Stimulated activated CD4-positive, alpha-beta T cell treated with anti-CD3 and anti-CD28 coated beads, TNF-alpha, amount 100 ng/mL, for 1 hour (primary cell): ENCODE results near the gene ADAP1.
A peak's percentile ranks its signal among the peaks of the same experiment; 100 is the strongest.

ENCODE experiments used
- DNase-seq, 3 donors: peaks; one replicate each; pipeline ENCODE4 v3.0.0-alpha.2; 2020; ENCODE audit warnings: low read depth in 3 of 3, low spot score in 1 of 3

ADAP1 gene

GRCh38 chr7:910441-910861, 44.0 kb downstream of the ADAP1 start:
- DNase-seq, result no peak

- DNase-seq, result no peak
Measured at GRCh38 chr7:909358-910329, 44.8 kb downstream of the ADAP1 start.

GRCh38 chr7:908591-909357, 45.7 kb downstream of the ADAP1 start:
- DNase-seq, result peak in 2 of 3 donors; percentile 34 to 55

- DNase-seq, result no peak
Measured at GRCh38 chr7:908159-908581, 46.3 kb downstream of the ADAP1 start.

DNA sequence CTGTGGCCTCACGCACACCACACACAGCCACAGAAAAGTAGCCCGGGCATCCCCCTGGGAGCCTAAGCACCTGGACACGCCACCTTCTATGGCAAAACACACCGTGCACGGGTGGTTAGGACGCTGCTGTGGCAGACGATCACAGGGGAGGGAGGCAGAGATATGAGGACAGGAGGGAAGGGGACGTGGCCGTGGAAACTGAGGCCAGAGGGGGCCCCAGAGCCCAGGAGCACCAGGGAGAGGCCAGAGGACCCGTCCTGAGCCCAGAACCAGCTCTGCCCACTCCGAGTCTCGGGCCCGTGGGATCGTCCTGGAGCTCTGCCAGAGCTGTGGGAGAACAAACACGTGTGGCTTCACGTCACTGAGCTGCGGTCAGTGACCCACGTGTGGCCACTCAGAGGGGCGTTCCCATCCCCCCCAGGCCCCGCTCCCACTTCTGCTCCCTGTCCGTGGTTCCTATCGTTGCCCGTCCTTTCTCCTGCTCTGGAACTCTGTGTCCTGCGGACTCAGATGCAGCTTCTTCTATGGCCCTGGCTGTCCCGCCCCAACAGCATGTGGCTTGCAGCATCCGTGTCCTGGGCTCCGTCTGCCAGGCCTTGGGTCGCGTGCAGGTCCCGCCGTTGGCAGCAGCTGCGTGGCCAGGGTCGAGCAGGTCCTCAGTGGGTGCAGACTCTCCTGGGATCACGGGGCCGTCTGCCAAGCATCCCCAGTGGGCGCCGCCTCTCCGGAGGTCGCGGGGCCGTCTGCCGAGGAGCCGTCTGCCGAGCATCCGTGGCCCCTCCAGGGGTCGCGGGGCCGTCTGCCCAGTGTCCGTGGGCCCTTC, 47.1 kb downstream of the ADAP1 start:
- no peak for DNase-seq

- DNase-seq, result no peak
Measured at GRCh38 chr7:906776-907157, 47.7 kb downstream of the ADAP1 start.

GRCh38 chr7:904847-905246, 49.6 kb downstream of the ADAP1 start:
- no peak for DNase-seq

DNA sequence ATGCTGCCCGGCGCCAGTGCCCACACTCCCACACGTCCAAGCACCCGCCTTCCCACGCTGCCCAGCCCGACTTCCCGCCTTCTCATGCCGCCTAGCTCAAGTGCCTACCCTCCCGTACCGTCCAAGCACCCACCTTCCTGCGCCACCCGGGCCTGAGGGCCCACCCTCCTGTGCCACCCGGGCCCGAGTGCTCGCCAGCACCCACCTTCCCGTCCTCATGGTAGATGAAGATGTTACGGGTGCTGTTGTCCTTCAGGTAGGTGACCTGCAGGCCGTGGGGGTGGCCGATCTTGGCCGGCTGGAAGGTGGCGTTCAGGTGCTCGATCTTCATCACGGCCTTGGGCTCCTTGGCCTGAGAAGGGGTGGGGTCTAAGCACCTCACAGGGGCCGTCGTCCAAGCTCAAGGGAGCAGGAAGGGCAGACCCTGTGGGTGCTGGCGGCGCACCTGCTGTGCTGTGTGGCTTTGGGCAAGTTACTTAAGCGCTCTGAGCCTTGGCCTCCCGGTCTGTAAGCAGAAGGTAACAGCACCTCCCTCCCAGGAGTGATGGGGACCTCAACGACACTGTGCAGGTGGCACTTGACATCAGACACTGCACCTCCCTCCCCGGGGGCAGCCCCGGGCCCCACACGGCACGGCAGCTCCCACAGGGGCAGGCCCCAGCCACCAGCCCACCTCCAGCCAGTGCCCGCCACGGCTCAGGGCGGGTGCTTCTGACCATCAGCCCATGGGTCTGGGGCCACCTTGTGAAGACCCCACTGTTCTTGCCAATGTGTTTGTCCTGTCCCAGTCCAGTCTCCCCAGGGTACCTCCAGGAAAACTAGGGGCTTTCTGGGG, 50.3 kb downstream of the ADAP1 start:
- no peak for DNase-seq

- no peak for DNase-seq
Measured at GRCh38 chr7:902996-903395, 51.5 kb downstream of the ADAP1 start.

DNA sequence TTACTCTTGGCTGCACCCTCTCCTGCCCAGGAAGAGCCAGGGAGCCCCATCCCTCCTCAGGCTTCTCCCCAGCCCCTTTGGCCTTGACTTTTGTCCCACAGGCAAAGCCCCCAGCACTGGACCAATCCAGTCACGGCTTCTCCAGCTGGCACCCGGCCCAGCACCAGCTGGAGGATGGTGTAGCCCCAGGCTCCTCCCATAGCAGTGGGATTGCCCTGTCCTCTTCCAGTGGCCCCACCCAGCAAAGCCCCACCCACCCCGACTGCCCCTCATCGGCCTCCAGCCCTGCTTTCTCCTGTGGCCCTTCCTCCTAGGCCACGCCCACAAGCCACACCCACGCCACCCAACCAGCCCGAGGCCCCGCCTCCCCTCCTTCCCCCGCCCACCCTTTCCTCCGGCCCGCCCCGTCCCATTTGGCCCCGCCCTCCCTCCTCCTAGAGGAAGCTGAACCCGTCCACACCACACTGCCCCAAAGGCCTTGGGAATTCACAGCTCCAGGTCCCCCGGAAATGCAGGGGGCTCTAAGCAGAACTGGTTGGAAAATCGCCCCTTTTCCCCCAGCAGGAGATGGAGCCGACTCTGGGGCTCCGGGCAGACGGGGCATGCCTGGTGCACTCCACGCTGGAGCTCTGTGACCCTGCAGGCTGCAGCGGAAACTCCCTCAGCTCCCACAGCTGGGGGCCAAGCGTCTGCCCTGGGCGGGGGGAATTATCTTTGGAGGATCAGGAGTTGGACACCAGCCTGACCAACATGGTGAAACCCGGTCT, 52.9 kb downstream of the ADAP1 start:
- DNase-seq, result no peak

DNA sequence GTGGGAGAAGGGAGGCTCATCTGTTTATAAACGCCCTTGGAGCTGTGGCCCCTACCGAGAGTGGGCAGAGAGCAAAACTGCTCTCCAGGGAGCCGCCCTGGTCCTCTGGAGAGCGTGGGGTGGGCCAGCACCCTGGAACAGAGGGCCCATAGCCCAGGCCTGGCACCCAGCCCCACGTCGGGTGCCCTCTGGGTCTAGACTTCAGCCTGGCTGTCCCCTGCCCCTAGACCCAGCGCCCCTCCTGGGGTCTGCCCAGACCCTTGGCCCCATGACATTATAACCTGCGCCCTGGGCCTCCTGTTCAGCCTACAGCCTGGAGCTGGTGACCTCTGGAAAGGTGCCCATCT, 53.5 kb downstream of the ADAP1 start:
- DNase-seq, result no peak

- DNase-seq, result no peak
Measured at GRCh38 chr7:900331-901040, 54.0 kb downstream of the ADAP1 start.

- no peak for DNase-seq
Measured at GRCh38 chr7:899806-900205, 54.7 kb downstream of the ADAP1 start.

DNA sequence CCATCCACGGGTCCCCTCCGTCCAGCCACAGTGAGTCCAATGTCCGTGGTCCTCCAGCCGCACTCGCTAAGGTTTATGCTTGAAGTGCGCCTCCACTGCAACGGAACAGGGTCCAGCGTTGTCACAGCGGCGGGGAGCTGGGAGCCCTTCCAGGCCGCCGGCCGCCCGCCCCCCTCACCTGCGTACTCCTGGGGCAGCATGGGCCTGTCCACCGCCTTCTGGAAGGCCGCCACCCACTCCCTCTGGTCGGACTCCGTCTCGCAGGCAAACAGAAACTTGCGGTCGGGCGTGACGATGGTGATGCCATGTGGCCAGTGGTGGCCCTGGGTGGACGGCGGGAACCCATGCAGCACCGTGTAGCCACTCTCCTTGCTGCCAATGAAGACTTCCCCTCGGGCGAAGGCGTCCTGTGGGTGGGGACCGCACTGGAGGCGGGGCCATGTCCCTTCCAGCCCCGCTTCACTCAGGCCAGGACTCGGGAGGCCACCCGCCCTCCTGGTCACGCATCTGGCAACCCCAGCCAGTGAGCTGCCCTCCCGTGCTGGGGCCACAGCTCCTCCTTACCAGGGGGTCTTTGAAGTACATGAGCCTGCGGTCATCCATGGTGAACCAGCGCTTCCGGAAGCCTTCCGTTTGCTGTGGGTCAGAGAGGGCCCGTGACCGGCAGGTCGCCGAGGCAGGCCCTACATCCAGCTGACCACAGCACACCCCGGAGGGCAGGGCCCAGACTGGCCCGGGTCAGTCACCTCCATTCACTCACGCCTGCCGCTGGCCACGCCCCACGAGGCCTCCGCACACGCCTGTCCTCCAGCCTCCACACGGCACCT, 55.4 kb downstream of the ADAP1 start:
- DNase-seq, result no peak

GRCh38 chr7:898460-898854, 56.0 kb downstream of the ADAP1 start:
- no peak for DNase-seq

DNA sequence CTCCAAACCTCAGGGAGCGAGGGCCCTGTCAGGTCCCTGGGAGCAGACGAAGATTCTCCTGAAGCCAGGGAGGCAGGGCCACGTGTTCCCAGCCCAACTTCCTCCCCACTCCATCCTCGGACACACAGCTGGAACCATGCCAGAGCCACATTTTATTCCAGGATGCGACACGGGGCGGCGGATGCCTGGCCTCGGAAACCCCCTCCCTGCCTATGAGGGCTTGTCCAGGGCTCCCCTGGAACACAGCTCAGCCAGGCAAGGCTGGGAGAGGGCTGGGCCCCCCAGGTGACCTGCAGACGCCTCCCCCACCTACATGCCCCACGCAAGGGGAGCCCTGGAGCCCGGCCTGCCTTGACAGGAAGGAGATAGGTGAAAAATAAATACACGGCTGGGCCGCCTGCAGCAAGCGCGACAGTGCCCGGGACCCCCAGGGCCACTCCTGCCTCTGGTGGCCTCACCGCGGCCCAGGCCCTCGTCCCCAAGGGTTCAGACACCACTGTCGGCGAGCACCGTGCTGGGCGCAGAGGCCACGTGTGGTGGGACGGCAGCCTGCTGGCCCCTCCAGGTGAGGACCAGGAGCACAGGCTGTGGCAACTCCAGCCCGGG, 56.6 kb downstream of the ADAP1 start:
- DNase-seq, result no peak

DNA sequence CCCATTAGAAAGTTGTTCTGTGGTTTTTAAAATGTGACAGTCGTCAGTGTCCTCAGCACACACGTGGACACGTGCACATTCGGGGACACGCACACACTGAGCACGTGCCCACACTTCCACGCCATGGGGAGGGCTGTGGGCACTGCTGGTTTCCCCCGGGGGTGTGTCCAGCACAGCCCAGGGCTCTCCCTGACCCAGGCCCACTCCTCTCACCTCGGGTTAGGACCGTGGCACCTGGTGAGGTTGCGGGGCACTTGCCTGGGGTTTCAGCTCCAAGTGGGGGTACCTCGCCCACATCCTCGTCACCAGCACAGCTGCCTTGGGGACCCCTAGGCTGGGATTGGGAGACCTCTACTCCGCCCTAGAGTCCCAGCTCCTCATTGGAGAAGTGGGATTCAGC, 57.4 kb downstream of the ADAP1 start:
- DNase-seq, result no peak
